HepG2 (cell line): Measurements from ENCODE around the gene TRAF4. TPM values are rescaled to one million over a fixed set of nuclear protein-coding genes. Genes with fewer than 3 reads are reported as not detected.

ENCODE experiments used
- AKAP8 ChIP-seq: sonication (generic); formaldehyde crosslinking; IDR thresholded peaks from 2 replicates; pipeline ENCODE4 v1.5.1; 2020; ENCODE audit warnings: mild to moderate bottlenecking, missing genetic modification reagents
- ETV5 ChIP-seq: IDR thresholded peaks from 2 replicates; pipeline ENCODE4 v1.6.1; 2018; ENCODE audit warnings: missing biosample characterization, missing genetic modification reagents, inconsistent platforms, borderline replicate concordance
- MTA3 ChIP-seq: sonication (generic); formaldehyde crosslinking; IDR thresholded peaks from 2 replicates; pipeline ENCODE4 v1.4.0; 2020; ENCODE audit warnings: missing genetic modification reagents
- MXI1 ChIP-seq: IDR thresholded peaks from 3 replicates; pipeline ENCODE4 v1.6.1; 2012; ENCODE audit warnings: low read depth, low read length, inconsistent platforms, borderline replicate concordance
- NCOA5 ChIP-seq: sonication (generic); formaldehyde crosslinking; IDR thresholded peaks from 2 replicates; pipeline ENCODE4 v1.4.0; 2020; ENCODE audit warnings: missing genetic modification reagents
- NR1H2 ChIP-seq: sonication (generic); formaldehyde crosslinking; IDR thresholded peaks from 2 replicates; pipeline ENCODE4 v1.8.1; 2022; ENCODE audit warnings: low read depth, missing genetic modification reagents, borderline replicate concordance
- SRSF9 ChIP-seq: fragments of 200-400 bp; formaldehyde crosslinking; IDR thresholded peaks from 2 replicates; pipeline ENCODE4 v1.6.1; 2018; ENCODE audit warnings: borderline replicate concordance, mild to moderate bottlenecking, low read depth, low read length; ENCODE audit not compliant: insufficient read depth, poor library complexity, severe bottlenecking
- TBL1XR1 ChIP-seq: fragments of 150-350 bp; IDR thresholded peaks from 2 replicates; pipeline ENCODE4 v1.6.1; 2014; ENCODE audit warnings: borderline replicate concordance, low read length; ENCODE audit not compliant: partially characterized antibody
- ZNF160 ChIP-seq: sonication (generic); formaldehyde crosslinking; IDR thresholded peaks from 2 replicates; pipeline ENCODE4 v1.8.0; 2022; ENCODE audit warnings: mild to moderate bottlenecking, inconsistent platforms, missing genetic modification reagents
- ZNF570 ChIP-seq: sonication (generic); formaldehyde crosslinking; IDR thresholded peaks from 2 replicates; pipeline ENCODE4 v1.4.0; 2020; ENCODE audit warnings: mild to moderate bottlenecking, missing genetic modification reagents, borderline replicate concordance
- ZNF891 ChIP-seq: sonication (generic); formaldehyde crosslinking; IDR thresholded peaks from 2 replicates; pipeline ENCODE4 v1.5.0; 2020; ENCODE audit warnings: mild to moderate bottlenecking, missing genetic modification reagents
- ZSCAN25 ChIP-seq: sonication (generic); formaldehyde crosslinking; IDR thresholded peaks from 2 replicates; pipeline ENCODE4 v1.8.0; 2022; ENCODE audit warnings: mild to moderate bottlenecking, missing genetic modification reagents
- polyA plus RNA-seq, 8 experiments: library from polyadenylated mRNA; depleted of rRNA in 3 of 8; stranded (reverse) in 7 of 8; unstranded in 1 of 8; fragments of >200 nt; fragmentation: Illumina TruSeq in 4 of 8; extraction: Trizol in 4 of 8; gene quantifications; 2 replicates each; pipeline versions ENCODE4 v1.2.1 to v1.2.3, GENCODE V29; 2011 to 2016; ENCODE audit warnings: low read depth in 4 of 8, missing spikeins in 1 of 8, mixed read lengths in 1 of 8; ENCODE audit not compliant: insufficient read depth in 1 of 8
- total RNA-seq, 5 experiments: library from RNA; depleted of rRNA; stranded (reverse); fragments of >200 nt; fragmentation: Illumina TruSeq; extraction: Trizol; gene quantifications; 2 replicates each; pipeline ENCODE4 v1.2.3, GENCODE V29; 2016; ENCODE audit warnings: low read depth in 1 of 5
- TF ChIP-seq, protein P1 (sequence below): sonication (generic); formaldehyde crosslinking; conservative IDR thresholded peaks from 2 replicates; pipeline ENCODE4 v1.4.0; 2020; ENCODE audit warnings: mild to moderate bottlenecking, missing genetic modification reagents, moderate library complexity
- TF ChIP-seq, protein P2 (sequence below): sonication (generic); formaldehyde crosslinking; IDR thresholded peaks from one replicate; pipeline ENCODE4 v1.5.1; 2020; ENCODE audit warnings: mild to moderate bottlenecking, missing genetic modification reagents; ENCODE audit errors: not compliant biosample characterization
- TF ChIP-seq, protein P3 (sequence below): sonication (generic); formaldehyde crosslinking; IDR thresholded peaks from 2 replicates; pipeline ENCODE4 v1.4.0; 2020; ENCODE audit warnings: mild to moderate bottlenecking, missing genetic modification reagents

The TRAF4 gene
- total and polyA plus RNA-seq, 2 of the 13 experiments (the other 11 are each of a cell fraction or from before 2014, with no cell fraction given), result 86.0 to 89.9 TPM

DNA sequence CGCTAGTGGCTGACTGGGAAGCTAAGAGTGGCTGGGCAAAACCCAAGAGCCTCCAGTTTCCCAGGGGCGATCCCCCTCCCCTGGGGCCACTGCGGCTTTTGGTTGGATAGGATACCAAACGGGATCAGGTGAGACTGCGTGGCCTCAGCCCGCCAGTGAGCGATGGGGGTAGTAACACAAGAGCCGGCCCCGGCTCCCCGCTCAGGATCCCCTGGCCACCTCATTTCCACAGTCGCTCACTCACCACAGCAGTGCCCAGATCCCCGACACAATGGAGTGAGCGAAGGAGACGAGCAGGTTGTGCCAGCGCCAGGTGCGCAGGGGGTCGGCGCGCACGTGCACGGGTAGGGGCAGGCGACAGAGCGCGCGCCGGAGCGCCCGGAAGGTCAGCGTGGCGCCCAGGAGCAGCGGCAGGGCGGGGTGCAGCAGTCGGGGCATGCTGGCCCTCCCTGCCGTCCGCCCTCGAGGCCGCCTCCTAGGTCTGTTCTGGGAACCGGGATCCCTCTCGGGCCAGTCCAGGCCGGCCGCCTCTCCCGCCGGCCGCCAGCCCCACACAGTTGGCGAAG is 18.1 kb upstream of the TRAF4 start (continued):
- TF ChIP-seq NCOA5, result peak; percentile 11; the same call in 1 of the 2 replicates
- TF ChIP-seq, protein P1, sequence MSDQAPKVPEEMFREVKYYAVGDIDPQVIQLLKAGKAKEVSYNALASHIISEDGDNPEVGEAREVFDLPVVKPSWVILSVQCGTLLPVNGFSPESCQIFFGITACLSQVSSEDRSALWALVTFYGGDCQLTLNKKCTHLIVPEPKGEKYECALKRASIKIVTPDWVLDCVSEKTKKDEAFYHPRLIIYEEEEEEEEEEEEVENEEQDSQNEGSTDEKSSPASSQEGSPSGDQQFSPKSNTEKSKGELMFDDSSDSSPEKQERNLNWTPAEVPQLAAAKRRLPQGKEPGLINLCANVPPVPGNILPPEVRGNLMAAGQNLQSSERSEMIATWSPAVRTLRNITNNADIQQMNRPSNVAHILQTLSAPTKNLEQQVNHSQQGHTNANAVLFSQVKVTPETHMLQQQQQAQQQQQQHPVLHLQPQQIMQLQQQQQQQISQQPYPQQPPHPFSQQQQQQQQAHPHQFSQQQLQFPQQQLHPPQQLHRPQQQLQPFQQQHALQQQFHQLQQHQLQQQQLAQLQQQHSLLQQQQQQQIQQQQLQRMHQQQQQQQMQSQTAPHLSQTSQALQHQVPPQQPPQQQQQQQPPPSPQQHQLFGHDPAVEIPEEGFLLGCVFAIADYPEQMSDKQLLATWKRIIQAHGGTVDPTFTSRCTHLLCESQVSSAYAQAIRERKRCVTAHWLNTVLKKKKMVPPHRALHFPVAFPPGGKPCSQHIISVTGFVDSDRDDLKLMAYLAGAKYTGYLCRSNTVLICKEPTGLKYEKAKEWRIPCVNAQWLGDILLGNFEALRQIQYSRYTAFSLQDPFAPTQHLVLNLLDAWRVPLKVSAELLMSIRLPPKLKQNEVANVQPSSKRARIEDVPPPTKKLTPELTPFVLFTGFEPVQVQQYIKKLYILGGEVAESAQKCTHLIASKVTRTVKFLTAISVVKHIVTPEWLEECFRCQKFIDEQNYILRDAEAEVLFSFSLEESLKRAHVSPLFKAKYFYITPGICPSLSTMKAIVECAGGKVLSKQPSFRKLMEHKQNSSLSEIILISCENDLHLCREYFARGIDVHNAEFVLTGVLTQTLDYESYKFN (CRISPR knock-in tag), result peak; percentile 49; the same call in 1 of the 2 replicates
- TF ChIP-seq ZNF891, result no peak
- TF ChIP-seq MTA3 (CRISPR knock-in tag), result no peak
- TF ChIP-seq MXI1, result 0 out of 3 replicates have a peak, but pooled peaks have one; percentile 5
- TF ChIP-seq NR1H2 (CRISPR knock-in tag), result peak; percentile 85; the same call in 1 of the 2 replicates
- peak; percentile 75; the same call in 1 of the 2 replicates for TF ChIP-seq ZNF570 (CRISPR knock-in tag)
- peak; percentile 36 for TF ChIP-seq ETV5 (CRISPR knock-in tag)
- peak; percentile 82 for TF ChIP-seq ZSCAN25
- peak; percentile 94 for TF ChIP-seq AKAP8 (CRISPR knock-in tag)
- no peak for TF ChIP-seq TBL1XR1
- TF ChIP-seq, protein P2, sequence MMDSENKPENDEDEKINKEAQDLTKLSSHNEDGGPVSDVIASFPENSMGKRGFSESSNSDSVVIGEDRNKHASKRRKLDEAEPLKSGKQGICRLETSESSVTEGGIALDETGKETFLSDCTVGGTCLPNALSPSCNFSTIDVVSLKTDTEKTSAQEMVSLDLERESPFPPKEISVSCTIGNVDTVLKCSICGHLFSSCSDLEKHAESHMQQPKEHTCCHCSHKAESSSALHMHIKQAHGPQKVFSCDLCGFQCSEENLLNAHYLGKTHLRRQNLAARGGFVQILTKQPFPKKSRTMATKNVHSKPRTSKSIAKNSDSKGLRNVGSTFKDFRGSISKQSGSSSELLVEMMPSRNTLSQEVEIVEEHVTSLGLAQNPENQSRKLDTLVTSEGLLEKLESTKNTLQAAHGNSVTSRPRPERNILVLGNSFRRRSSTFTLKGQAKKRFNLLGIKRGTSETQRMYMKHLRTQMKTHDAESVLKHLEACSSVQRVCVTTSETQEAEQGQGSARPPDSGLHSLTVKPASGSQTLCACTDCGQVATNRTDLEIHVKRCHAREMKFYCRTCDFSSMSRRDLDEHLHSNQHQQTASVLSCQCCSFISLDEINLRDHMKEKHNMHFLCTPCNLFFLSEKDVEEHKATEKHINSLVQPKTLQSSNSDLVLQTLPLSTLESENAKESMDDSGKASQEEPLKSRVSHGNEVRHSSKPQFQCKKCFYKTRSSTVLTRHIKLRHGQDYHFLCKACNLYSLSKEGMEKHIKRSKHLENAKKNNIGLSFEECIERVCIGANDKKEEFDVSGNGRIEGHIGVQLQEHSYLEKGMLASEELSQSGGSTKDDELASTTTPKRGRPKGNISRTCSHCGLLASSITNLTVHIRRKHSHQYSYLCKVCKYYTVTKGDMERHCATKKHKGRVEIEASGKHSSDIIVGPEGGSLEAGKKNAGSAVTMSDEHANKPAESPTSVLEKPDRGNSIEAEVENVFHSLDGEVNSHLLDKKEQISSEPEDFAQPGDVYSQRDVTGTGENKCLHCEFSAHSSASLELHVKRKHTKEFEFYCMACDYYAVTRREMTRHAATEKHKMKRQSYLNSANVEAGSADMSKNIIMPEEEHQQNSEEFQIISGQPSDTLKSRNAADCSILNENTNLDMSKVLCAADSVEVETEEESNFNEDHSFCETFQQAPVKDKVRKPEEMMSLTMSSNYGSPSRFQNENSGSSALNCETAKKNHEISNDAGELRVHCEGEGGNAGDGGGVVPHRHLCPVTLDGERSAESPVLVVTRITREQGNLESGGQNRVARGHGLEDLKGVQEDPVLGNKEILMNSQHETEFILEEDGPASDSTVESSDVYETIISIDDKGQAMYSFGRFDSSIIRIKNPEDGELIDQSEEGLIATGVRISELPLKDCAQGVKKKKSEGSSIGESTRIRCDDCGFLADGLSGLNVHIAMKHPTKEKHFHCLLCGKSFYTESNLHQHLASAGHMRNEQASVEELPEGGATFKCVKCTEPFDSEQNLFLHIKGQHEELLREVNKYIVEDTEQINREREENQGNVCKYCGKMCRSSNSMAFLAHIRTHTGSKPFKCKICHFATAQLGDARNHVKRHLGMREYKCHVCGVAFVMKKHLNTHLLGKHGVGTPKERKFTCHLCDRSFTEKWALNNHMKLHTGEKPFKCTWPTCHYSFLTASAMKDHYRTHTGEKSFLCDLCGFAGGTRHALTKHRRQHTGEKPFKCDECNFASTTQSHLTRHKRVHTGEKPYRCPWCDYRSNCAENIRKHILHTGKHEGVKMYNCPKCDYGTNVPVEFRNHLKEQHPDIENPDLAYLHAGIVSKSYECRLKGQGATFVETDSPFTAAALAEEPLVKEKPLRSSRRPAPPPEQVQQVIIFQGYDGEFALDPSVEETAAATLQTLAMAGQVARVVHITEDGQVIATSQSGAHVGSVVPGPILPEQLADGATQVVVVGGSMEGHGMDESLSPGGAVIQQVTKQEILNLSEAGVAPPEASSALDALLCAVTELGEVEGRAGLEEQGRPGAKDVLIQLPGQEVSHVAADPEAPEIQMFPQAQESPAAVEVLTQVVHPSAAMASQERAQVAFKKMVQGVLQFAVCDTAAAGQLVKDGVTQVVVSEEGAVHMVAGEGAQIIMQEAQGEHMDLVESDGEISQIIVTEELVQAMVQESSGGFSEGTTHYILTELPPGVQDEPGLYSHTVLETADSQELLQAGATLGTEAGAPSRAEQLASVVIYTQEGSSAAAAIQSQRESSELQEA, result peak; percentile 56
- no peak; the same call in 1 of the 2 replicates for TF ChIP-seq ZNF160 (CRISPR knock-in tag)
- TF ChIP-seq, protein P3, sequence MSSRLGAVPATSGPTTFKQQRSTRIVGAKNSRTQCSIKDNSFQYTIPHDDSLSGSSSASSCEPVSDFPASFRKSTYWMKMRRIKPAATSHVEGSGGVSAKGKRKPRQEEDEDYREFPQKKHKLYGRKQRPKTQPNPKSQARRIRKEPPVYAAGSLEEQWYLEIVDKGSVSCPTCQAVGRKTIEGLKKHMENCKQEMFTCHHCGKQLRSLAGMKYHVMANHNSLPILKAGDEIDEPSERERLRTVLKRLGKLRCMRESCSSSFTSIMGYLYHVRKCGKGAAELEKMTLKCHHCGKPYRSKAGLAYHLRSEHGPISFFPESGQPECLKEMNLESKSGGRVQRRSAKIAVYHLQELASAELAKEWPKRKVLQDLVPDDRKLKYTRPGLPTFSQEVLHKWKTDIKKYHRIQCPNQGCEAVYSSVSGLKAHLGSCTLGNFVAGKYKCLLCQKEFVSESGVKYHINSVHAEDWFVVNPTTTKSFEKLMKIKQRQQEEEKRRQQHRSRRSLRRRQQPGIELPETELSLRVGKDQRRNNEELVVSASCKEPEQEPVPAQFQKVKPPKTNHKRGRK (CRISPR knock-in tag), result peak; percentile 47; the same call in 1 of the 2 replicates
- no peak for TF ChIP-seq SRSF9
